HG03457 (cell line): ENCODE measurements around the gene SULT2B1.
"Not testable (repeated sequence)": the region's sequence is repeated elsewhere in the genome, so short reads cannot be mapped to it uniquely, and the experiment has no call there.

Experiments
- ATAC-seq: cut with Tn5 transposase; IDR thresholded peaks from one replicate; pipeline ENCODE4 v1.9.1; 2021; ENCODE audit warnings: moderate number of reproducible peaks; ENCODE audit not compliant: unreplicated experiment

SULT2B1 gene

DNA sequence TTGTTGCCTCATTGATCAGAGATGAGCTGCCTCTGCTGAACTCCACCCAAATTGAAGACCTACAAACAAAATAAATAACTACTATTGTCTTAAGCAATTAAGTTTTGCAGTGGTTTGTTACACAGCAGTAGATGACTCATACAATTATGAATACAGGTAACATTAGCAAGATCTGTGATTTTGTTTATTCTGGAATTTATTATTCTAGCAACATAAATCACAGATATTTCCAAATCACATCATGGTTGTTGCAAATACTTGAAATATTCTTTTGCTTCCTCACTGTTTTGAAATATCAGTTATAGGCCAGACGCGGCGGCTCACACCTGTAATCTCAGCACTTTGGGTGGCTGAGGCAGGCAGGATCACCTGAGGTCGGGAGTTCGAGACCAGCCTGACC, 27.2 kb upstream of the SULT2B1 start:
- ATAC-seq: no peak

- no peak for ATAC-seq
Observed at GRCh38 chr19:48529156-48529555, 22.8 kb upstream of the SULT2B1 start.

DNA sequence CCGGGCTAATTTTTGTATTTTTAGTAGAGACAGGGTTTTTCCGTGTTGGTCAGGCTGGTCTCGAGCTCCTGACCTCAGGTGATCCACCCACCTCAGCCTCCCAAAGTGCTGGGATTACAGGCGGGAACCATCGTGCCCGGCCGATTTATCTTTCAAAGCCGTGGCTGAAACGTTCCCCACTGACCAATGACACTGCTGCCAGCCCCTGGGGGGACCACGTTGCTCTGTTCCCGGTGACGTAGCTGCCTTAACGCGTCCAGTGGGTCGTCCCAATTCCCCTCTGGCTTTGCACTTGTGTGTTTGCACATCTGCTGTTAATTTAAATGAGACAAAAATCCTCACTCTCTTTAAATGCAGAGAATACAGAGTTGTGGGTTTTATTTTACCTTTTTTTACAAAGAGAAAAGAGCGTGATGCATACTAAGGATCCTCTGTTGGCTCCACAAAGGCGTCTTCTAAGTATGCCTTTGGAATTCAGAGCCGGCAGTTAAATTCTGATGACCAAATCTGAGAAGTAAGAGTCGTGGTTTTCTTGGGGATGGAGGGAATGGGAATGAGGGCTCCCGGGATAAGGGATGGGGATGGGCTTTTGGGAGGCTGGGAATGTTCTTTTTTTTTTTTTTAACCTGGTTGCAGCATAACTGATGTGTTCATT, 21.8 kb upstream of the SULT2B1 start:
- no peak for ATAC-seq

GRCh38 chr19:48530770-48531169, 21.2 kb upstream of the SULT2B1 start:
- no peak for ATAC-seq

GRCh38 chr19:48533770-48534169, 18.2 kb upstream of the SULT2B1 start:
- no peak for ATAC-seq

- ATAC-seq: no peak
Observed at GRCh38 chr19:48537541-48537940, 14.4 kb upstream of the SULT2B1 start.

GRCh38 chr19:48538057-48538456, 13.9 kb upstream of the SULT2B1 start:
- ATAC-seq: not testable (repeated sequence)

GRCh38 chr19:48539503-48540096, 12.4 kb upstream of the SULT2B1 start:
- ATAC-seq: no peak

DNA sequence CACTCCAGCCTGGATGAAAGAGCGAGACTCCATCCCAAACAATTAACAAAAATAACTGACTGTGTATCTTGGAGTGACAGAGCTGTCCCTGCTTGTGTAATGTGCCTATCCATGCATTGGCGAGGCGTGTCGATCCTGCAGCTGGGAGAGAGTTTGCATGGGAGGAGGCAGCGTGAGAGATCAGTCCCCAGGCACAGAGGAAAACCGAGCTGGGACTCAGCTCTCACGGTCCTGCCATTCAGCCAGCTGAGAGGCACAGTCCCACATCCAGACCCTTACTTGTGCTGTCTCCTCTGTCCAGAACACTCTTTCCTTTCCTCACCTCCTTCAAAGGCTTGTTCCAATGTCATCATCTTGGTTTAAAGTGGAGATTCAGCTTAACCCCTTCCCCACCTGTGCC, 11.9 kb upstream of the SULT2B1 start:
- no peak for ATAC-seq

DNA sequence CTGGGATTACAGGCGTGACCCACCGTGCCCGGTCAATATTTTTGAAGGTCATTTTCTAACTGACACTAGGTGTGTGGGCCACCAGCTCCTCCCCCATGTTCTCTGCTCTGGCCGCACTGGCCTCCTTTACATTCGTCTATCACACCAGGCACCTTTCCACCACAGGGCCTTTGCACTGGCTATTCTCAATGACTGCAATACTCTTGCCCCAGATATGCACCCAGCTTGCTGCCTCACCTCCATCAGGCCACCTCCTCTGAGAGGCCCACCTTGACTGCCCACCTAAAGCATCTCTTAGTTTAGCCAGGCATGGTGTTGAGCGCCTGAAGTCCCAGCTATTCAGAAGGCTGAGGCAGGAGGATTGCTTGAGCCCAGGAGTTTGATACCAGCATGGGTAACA, 10.2 kb upstream of the SULT2B1 start:
- ATAC-seq: no peak

GRCh38 chr19:48543121-48543710, 8.8 kb upstream of the SULT2B1 start:
- ATAC-seq: no peak

DNA sequence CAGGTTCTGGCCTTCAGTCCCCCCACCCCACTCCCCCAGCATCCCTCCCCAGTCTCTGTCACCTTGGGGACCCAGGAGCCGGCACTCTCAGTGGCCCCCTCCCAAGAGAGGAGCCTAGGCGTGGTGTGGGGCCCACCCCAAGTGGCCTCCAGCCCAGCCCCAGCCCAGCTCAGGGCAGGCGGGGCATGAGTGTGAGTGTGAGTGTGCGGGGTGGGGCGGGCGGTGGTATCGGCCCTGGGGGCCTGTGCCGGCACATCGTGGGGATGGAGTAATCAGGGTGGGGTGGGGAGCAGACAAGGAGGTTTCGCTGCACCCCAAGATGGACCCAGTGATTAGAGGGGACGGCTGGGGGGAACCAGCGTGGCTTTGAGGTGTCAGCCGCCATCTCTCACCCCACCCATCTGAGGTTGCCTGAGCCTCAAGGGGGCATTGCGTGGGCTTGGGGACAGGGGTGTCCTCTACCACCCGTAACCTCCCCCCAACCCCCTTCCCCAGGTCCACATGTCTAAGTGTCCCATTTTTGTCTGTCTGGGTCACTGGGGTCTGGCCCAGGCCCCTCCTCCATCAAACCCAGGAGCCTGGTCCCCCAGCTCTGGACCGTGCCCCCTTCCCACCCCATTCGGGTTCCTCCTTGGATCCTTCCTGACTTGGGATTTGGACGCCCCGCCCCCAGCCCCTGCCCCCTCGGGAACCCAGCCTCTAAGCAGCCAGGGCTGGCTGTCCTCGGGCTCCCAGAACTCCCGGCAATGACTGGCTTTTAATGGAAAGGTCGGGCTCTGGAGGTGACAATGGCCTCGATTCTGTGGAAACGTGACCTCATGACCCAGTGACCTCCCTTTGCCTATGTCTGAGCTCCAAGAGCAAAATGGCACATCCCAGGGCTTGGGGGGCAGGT, 6.9 kb upstream of the SULT2B1 start:
- ATAC-seq: no peak

- no peak for ATAC-seq
Observed at GRCh38 chr19:48547722-48548121, 4.2 kb upstream of the SULT2B1 start.

GRCh38 chr19:48548253-48548911, 3.6 kb upstream of the SULT2B1 start:
- no peak for ATAC-seq

DNA sequence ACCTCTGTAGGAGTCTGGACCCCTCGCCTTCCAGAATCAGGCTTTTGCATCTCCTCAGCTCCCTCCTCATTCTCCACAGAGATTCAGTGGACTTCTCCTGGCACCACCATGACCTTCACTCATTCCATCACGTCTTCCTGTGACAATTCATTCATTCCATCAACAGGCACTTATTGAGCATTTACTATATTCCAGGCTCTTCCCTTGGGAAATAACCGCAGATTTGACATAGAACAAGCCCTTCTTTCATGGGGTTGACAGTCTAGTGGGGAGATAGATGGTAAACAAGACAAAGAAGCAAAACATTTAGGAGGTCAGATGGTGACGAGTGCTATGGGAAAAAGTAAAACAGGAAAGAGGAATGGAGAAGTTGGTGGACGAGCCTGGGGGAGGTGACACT, 2.6 kb upstream of the SULT2B1 start:
- ATAC-seq: no peak

DNA sequence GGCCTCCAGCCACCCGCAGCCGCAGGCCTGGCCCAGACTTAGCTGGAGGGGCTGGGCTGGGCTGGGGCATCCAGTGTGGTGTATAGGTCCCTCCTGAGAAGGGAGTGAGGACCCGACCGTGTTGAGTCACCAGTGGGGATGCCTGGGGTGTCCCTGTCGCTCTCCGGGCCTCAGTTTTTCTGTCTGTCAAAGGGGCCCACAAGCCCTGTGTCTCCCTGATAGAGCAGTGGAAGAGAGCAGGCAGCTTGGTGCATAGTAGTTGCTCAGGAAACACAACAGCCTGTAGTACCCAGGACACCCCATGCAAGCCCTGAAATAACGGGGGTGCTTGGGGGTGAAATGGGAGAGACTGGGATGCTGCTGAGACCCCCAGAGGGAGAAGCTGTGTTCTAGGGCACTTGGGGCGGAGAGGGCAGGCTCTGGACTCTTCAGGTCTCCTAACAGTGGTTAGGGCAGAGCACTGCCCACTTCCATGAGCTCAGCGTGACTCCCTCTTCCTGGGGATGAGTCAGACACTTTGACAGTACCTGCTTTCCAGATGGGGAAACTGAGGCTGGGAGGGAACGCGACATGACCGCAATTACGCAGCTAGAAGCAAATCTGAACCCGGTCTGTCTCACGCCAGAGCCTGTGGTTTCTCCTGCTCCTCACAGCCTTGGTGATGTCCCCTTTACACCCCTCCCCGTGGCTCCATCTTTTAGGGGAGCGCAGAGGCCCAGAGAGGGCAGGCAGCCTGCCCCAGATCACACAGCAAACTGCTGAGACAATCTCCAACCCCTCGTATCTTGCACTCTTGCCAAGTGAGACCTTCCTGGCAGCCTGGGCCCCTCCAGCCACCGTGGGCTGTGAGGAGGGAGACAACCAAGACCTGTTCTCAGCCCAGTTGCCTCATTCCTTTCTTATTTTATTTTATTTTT, 692 bp downstream of the SULT2B1 start:
- no peak for ATAC-seq

GRCh38 chr19:48553676-48554384, 1.9 kb downstream of the SULT2B1 start:
- ATAC-seq: no peak

DNA sequence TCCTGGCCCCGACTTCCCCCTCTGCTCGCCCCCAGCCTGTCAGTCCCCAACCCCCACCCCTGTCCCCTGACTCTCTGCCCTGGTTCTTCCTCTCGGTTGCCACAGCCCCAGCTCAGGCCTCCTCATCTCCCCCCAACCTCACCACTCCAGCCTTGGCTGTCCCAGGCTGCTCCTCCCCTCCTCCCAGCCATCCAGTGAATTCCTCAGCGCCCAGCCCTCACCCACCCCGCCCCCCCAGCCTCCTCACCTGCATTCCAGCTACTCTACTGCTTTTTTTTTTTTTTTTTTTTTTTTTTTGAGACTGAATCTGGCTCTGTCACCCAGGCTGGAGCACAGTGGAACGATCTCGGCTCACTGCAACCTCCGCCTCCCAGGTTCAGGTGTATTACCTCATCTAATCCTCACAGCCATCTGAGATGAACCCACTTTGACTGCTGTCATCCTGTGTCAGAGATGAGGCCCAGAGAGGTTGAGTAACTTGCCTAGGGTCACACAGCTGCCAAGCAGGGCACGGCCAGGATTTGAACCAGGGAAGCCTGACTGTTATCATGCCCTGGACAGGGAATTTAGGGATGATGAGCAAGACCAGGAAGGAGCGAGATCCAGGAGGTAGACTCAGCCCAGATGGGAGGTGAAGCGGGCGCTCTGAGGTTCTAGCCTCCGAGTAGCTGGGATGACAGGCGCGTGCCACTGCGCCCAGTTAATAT, 2.6 kb downstream of the SULT2B1 start:
- ATAC-seq: no peak

DNA sequence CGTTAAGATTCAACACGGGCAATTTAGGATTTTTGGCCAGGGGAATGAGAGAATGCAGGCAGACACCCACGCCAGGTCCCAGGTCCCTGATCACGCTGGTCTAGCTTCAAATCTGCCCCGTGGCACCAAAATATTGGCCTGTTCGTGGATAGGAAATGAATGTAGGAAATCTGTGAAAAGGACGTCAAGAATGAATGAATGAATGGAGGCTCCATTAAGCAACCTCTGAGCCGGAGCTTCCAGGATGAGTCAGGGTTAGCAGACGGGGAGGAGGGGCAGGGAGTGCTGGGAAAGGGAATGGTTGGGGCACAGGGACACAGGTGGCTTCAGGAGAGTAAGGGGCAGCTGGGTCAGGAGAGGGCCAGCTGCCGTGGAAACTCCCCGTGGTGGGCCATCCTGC, 4.2 kb downstream of the SULT2B1 start:
- no peak for ATAC-seq
